ENCODE measurements around the gene FNDC3B.

The FNDC3B gene

DNA sequence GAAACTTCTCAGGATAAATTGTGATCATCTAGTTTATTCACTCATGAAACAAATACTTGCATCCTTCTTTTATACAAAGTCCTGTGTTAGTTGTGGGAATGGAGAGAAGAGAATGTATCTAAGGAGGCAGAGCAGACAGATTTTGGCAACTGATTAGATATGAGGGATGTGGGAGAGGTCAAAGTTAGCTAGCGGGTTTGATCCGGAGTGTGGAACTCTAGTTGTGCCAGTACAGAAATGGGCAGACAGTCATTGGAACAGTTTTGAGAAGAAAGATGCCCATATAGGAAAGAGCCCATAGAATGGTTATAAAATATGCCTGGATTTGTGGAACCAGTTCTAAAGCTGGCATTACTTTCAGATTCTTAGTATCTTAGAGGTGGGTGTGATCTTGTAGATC is 141.1 kb downstream of the FNDC3B start:
- DNase-seq (ENCODE audit: low read depth) = no peak
- no peak for TF ChIP-seq CTCF (IDR thresholded peaks at IDR 0.05; ENCODE audit: low read length, missing control alignments)
- no peak overlapping the region for H3K4me3 ChIP-seq (replicated peaks; ENCODE audit: low read depth, low read length)

DNA sequence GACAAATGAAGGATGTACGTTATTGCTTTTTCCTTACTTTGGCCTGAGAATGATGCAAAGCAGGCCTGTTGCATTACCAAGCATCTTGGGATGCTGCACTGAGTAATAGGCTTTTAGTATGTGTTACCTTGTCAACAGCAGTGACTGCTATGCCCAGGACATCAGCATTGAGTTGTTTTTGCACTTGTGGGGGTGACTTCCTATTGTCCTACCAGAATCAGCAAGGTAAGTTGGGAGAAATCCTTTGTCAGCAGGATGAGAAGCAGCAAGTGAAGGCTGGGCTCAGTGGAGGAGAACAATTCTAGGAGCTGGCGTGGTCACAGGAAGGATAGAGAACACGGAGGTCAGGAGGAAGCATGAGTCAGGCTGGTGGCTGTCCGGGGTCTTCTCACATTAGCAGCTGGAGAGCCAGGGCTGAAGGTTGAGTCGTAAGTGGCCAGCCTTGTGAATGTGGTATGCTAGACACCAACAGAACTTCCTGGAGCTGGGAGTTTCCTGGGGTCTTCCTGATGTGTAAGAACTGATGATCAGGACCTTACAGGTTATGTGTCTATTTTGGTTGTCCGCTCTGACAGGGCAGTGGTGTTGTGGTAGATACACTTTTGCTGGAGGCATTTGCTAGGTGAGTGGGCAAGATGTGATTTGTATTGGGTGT is 142.7 kb downstream of the FNDC3B start:
- peak; percentile 66 for DNase-seq (ENCODE audit: low read depth)
- H3K4me3 ChIP-seq (replicated peaks; ENCODE audit: low read depth, low read length) = no peak overlapping the region
- no peak for TF ChIP-seq CTCF (IDR thresholded peaks at IDR 0.05; ENCODE audit: low read length, missing control alignments)

DNA sequence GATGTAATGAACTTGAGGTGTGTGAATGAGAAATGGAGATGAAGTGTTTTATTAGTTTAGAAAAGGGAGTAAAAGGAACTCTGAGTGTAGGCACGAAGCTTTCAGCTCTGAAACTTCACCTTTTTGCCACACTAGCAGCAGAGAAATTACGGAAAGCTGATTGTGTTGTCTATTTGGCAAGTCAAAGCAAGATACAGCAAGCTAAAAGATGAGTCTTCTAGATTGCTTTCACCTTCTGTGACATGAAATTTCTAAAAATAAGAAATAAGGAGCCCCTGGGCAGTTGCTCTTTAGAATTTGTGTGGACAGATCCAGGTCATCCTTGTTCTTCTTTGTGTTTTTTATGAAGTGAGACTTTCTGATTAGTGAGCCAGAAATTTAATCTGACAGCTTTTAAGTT is 143.4 kb downstream of the FNDC3B start:
- TF ChIP-seq CTCF (IDR thresholded peaks at IDR 0.05; ENCODE audit: low read length, missing control alignments) = no peak
- no peak overlapping the region for H3K4me3 ChIP-seq (replicated peaks; ENCODE audit: low read depth, low read length)
- no peak for DNase-seq (ENCODE audit: low read depth)

GRCh38 chr3:172184106-172184822 is 144.9 kb downstream of the FNDC3B start:
- DNase-seq (ENCODE audit: low read depth) = no peak
- no peak overlapping the region for H3K4me3 ChIP-seq (replicated peaks; ENCODE audit: low read depth, low read length)
- no peak for TF ChIP-seq CTCF (IDR thresholded peaks at IDR 0.05; ENCODE audit: low read length, missing control alignments)

- no peak overlapping the region for H3K4me3 ChIP-seq (replicated peaks; ENCODE audit: low read depth, low read length)
- DNase-seq (ENCODE audit: low read depth) = no peak
- TF ChIP-seq CTCF (IDR thresholded peaks at IDR 0.05; ENCODE audit: low read length, missing control alignments) = no peak
Observed at GRCh38 chr3:172185907-172186306, 146.5 kb downstream of the FNDC3B start.

DNA sequence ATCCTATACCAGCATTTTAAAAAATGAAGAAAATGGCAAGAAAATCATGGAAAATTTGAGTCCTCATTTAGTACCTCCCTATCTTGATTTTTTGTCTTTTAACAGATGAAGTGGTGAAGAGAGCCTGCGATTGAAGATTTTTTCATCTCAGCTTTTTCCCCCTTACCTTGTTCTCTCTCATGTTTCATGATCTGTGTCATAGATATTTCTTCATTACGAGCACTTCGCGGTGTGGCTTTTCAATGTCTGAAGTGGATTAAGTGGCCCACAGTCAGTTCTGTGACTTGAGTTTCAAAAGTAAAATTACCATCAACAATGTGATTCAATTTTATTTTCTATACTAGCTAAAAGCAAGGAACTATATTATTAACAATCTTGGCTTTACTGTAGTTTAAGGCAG is 147.2 kb downstream of the FNDC3B start:
- no peak for TF ChIP-seq CTCF (IDR thresholded peaks at IDR 0.05; ENCODE audit: low read length, missing control alignments)
- no peak for DNase-seq (ENCODE audit: low read depth)
- H3K4me3 ChIP-seq (replicated peaks; ENCODE audit: low read depth, low read length) = no peak overlapping the region

GRCh38 chr3:172187511-172187910 is 148.1 kb downstream of the FNDC3B start:
- no peak for DNase-seq (ENCODE audit: low read depth)
- TF ChIP-seq CTCF (IDR thresholded peaks at IDR 0.05; ENCODE audit: low read length, missing control alignments) = no peak
- no peak overlapping the region for H3K4me3 ChIP-seq (replicated peaks; ENCODE audit: low read depth, low read length)
